Hypothalamus (tissue), 51 donors: Measurements from ENCODE around the gene ATP5PB.

Experiments
- DNase-seq, 51 donors: peaks; one replicate each; lab custom pipeline; 2025; lab: John Stamatoyannopoulos, UW

Gene ATP5PB

GRCh38 chr1:111474106-111474505, 24.8 kb downstream of the ATP5PB start:
- DNase-seq: no peak

- DNase-seq: no peak
Observed at GRCh38 chr1:111474521-111474920, 25.3 kb downstream of the ATP5PB start.

- no peak for DNase-seq
Observed at GRCh38 chr1:111475701-111476100, 26.4 kb downstream of the ATP5PB start.

GRCh38 chr1:111476214-111476613, 26.9 kb downstream of the ATP5PB start:
- no peak for DNase-seq

- no peak for DNase-seq
Observed at GRCh38 chr1:111476761-111477309, 27.6 kb downstream of the ATP5PB start.

- DNase-seq: no peak
Observed at GRCh38 chr1:111480674-111481073, 31.4 kb downstream of the ATP5PB start.

- DNase-seq: peak in 45 of 51 donors; percentile 17 to 85 (median 57)
Observed at GRCh38 chr1:111481387-111482221, 32.3 kb downstream of the ATP5PB start.

- DNase-seq: no peak
Observed at GRCh38 chr1:111483166-111483565, 33.9 kb downstream of the ATP5PB start.

GRCh38 chr1:111483876-111484275, 34.6 kb downstream of the ATP5PB start:
- no peak for DNase-seq

GRCh38 chr1:111484391-111485026, 35.2 kb downstream of the ATP5PB start:
- DNase-seq: no peak

- no peak for DNase-seq
Observed at GRCh38 chr1:111486431-111486830, 37.2 kb downstream of the ATP5PB start.

- no peak for DNase-seq
Observed at GRCh38 chr1:111487133-111487532, 37.9 kb downstream of the ATP5PB start.

- DNase-seq: peak in 15 of 51 donors; percentile 13 to 69 (median 32)
Observed at GRCh38 chr1:111488669-111489068, 39.4 kb downstream of the ATP5PB start.

- peak in 8 of 51 donors; percentile 13 to 47 (median 21) for DNase-seq
Observed at GRCh38 chr1:111489604-111490003, 40.3 kb downstream of the ATP5PB start.

GRCh38 chr1:111490220-111490619, 41.0 kb downstream of the ATP5PB start:
- DNase-seq: no peak

- DNase-seq: peak in 2 of 51 donors; percentile 13 to 20
Observed at GRCh38 chr1:111491070-111491469, 41.8 kb downstream of the ATP5PB start.

- DNase-seq: no peak
Observed at GRCh38 chr1:111496398-111496797, 47.1 kb downstream of the ATP5PB start.

GRCh38 chr1:111497592-111497991, 48.3 kb downstream of the ATP5PB start:
- no peak for DNase-seq

GRCh38 chr1:111499026-111499785, 49.9 kb downstream of the ATP5PB start:
- peak in 1 of 51 donors; percentile 57 for DNase-seq

- DNase-seq: no peak
Observed at GRCh38 chr1:111501645-111502044, 52.4 kb downstream of the ATP5PB start.

- DNase-seq: peak in 2 of 51 donors; percentile 25 to 33
Observed at GRCh38 chr1:111503585-111504060, 54.4 kb downstream of the ATP5PB start, which contains the start of the genes ADORA3 and TMIGD3. Gene ADORA3, minus strand, starts transcription at chr1:111503633. Its CDS starts 279 bp downstream, at chr1:111503354. Gene TMIGD3, minus strand, starts transcription at chr1:111503633. Its CDS starts 279 bp downstream, at chr1:111503354.
